Ascending aorta (tissue), 2 donors: Measurements from ENCODE around the gene TSEN2. TPM values are rescaled to one million over a fixed set of nuclear protein-coding genes. Genes with fewer than 3 reads are reported as not detected.
A peak's percentile ranks its signal among the peaks of the same experiment; 100 is the strongest.

Source experiments
- DNase-seq, 2 donors: peaks; one replicate each; pipeline ENCODE4 v3.0.0-alpha.2; 2019; ENCODE audit warnings: low spot score in 2 of 2
- H3K27ac ChIP-seq, 2 donors: fragments of 200-600 bp; sonication (generic); one replicate each; pipeline ENCODE4 v1.5.1; 2016 to 2017; ENCODE audit warnings: mild to moderate bottlenecking in 1 of 2
- H3K27me3 ChIP-seq: fragments of 200-600 bp; sonication (generic); one replicate; pipeline ENCODE4 v1.5.1; 2017
- H3K36me3 ChIP-seq, 2 donors: fragments of 200-600 bp; sonication (generic); one replicate each; pipeline ENCODE4 v1.5.1; 2016
- H3K4me1 ChIP-seq, 2 donors: fragments of 200-600 bp; sonication (generic); one replicate each; pipeline ENCODE4 v1.5.1; 2016 to 2017; ENCODE audit warnings: mild to moderate bottlenecking in 1 of 2
- H3K4me3 ChIP-seq, 2 donors: fragments of 200-600 bp; sonication (generic); one replicate each; pipeline ENCODE4 v1.5.1; 2016 to 2017; ENCODE audit warnings: mild to moderate bottlenecking in 1 of 2
- H3K9me3 ChIP-seq, 2 donors: fragments of 200-600 bp; sonication (generic); one replicate each; pipeline ENCODE4 v1.5.1; 2016
- CTCF ChIP-seq, 3 experiments: fragments of 200-600 bp in 2 of 3; fragments of 450-650 bp in 1 of 3; sonication (generic) in 2 of 3; IDR thresholded peaks; one replicate each; pipeline ENCODE4 v1.5.1; 2016 to 2019; ENCODE audit warnings: antibody characterized with exemption in 3 of 3, mild to moderate bottlenecking in 1 of 3, moderate library complexity in 1 of 3
- intact Hi-C: fragments of 100-400 bp; cut with DNase I; formaldehyde crosslinking; loops from one replicate; pipeline ENCODE4 v1.15.1; 2023
- total RNA-seq: library from RNA; depleted of rRNA; stranded (reverse); fragments of >200 nt; gene quantifications from one replicate; pipeline ENCODE4 v1.1.0, GENCODE V29; 2016

Gene TSEN2
- total RNA-seq, 1 donor from 2014 or later: 6.3 TPM

GRCh38 chr3:12557473-12558100, 73.3 kb downstream of the TSEN2 start:
- TF ChIP-seq CTCF (IDR thresholded peaks at IDR 0.05): no peak
- H3K9me3 ChIP-seq: no peaks in the 10 kb centered on the region
- peaks cover 6 to 36% of the 10 kb centered on the region in 2 donors for H3K4me1 ChIP-seq
- no peak for DNase-seq
- peak overlapping the region; percentile 61 to 99 for H3K4me3 ChIP-seq
- intact Hi-C loops: loop anchor here (2.0 to 5.0 kb wide), 3 partner anchors 73 to 240 kb away; partner anchors contain the start of genes CAND2 and TSEN2
- peak overlapping the region; percentile 92 to 98 for H3K27ac ChIP-seq
- no peaks in the 10 kb centered on the region for H3K27me3 ChIP-seq
- H3K36me3 ChIP-seq: no peaks in the 10 kb centered on the region

GRCh38 chr3:12558706-12559105, 74.4 kb downstream of the TSEN2 start:
- no peak for TF ChIP-seq CTCF (IDR thresholded peaks at IDR 0.05)
- Histone ChIP-seq H3K9me3 (no peaks in the 10 kb centered on the region), H3K4me3 (peak overlapping the region; percentile 61 to 99), H3K36me3 (no peaks in the 10 kb centered on the region), H3K4me1 (peaks cover 6 to 36% of the 10 kb centered on the region in 2 donors), H3K27ac (no peak overlapping the region), H3K27me3 (no peaks in the 10 kb centered on the region)
- intact Hi-C loops: loop anchor here (5.0 kb wide), 2 partner anchors 164 to 239 kb away; partner anchors contain the start of gene CAND2
- DNase-seq: no peak

GRCh38 chr3:12559520-12559919, 75.2 kb downstream of the TSEN2 start:
- no peaks in the 10 kb centered on the region for H3K36me3 ChIP-seq
- TF ChIP-seq CTCF (IDR thresholded peaks at IDR 0.05): no peak
- no peaks in the 10 kb centered on the region for H3K9me3 ChIP-seq
- no peaks in the 10 kb centered on the region for H3K27me3 ChIP-seq
- no peak for DNase-seq
- H3K4me3 ChIP-seq: no peak overlapping the region
- peaks cover 6 to 36% of the 10 kb centered on the region in 2 donors for H3K4me1 ChIP-seq
- intact Hi-C loops: loop anchor here (5.0 kb wide), 2 partner anchors 163 to 238 kb away; partner anchors contain the start of gene CAND2
- no peak overlapping the region for H3K27ac ChIP-seq

- no peaks in the 10 kb centered on the region for H3K36me3 ChIP-seq
- H3K27ac ChIP-seq: peak overlapping the region; percentile 28 to 35
- no peak for DNase-seq
- H3K27me3 ChIP-seq: no peaks in the 10 kb centered on the region
- peaks cover 6 to 36% of the 10 kb centered on the region in 2 donors for H3K4me1 ChIP-seq
- H3K9me3 ChIP-seq: peaks cover 0 to 2% of the 10 kb centered on the region in 2 donors
- no peak overlapping the region for H3K4me3 ChIP-seq
- TF ChIP-seq CTCF (IDR thresholded peaks at IDR 0.05): no peak
- intact Hi-C loops: no loop called here
Measured at GRCh38 chr3:12560505-12561190, 76.4 kb downstream of the TSEN2 start.

GRCh38 chr3:12561397-12561796, 77.1 kb downstream of the TSEN2 start:
- DNase-seq: no peak
- no peak for TF ChIP-seq CTCF (IDR thresholded peaks at IDR 0.05)
- H3K27me3 ChIP-seq: no peaks in the 10 kb centered on the region
- H3K4me1 ChIP-seq: peaks cover 6 to 33% of the 10 kb centered on the region in 2 donors
- H3K27ac ChIP-seq: peak overlapping the region in 1 of 2 donors; percentile 35
- no peak overlapping the region for H3K4me3 ChIP-seq
- H3K36me3 ChIP-seq: no peaks in the 10 kb centered on the region
- H3K9me3 ChIP-seq: peaks cover 6 to 7% of the 10 kb centered on the region in 2 donors
- intact Hi-C loops: no loop called here
